IMR-90 (cell line): Measurements from ENCODE around the gene SASH1. TPM values are rescaled to one million over a fixed set of nuclear protein-coding genes. Genes with fewer than 3 reads are reported as not detected.
A peak's percentile ranks its signal among the peaks of the same experiment; 100 is the strongest.

Source experiments
- ATAC-seq: fragments of 200-7000 bp; cut with Tn5 transposase; 2 replicates; pipeline ENCODE4 v1.9.1; 2020; ENCODE audit warnings: low read depth, mild to moderate bottlenecking, moderate library complexity
- BruUV-seq: library from RNA; stranded (reverse); fragments of 400-500 nt; replicated peaks from 2 replicates; lab custom pipeline; 2021; lab: Mats Ljungman, UMichigan
- CTCF ChIA-PET: fragments of 300-600 bp; formaldehyde crosslinking; extraction: SDS; loops from one replicate; lab custom pipeline; 2021; ENCODE audit warnings: antibody characterized with exemption; lab: Yijun Ruan, JAX
- POLR2A ChIA-PET: fragments of 300-600 bp; sonication (Branson Sonifier 250); formaldehyde crosslinking; loops from one replicate; lab custom pipeline; 2022; ENCODE audit warnings: antibody characterized with exemption; ENCODE audit not compliant: unreplicated experiment; lab: Charles Lee
- DNase-seq: peaks from one replicate; pipeline ENCODE4 v3.0.0; 2013
- H2AFZ ChIP-seq: replicated peaks from 2 replicates; pipeline ENCODE3; 2013; ENCODE audit warnings: low read length, mild to moderate bottlenecking; ENCODE audit not compliant: poor library complexity
- H2AK5ac ChIP-seq: 2 replicates; pipeline ENCODE4 v1.6.1; 2013; ENCODE audit warnings: low read depth, low read length, inconsistent platforms
- H2AK9ac ChIP-seq: replicated peaks from 2 replicates; pipeline ENCODE3; 2013; ENCODE audit warnings: mild to moderate bottlenecking, low read depth, low read length, moderate library complexity; ENCODE audit not compliant: poor library complexity
- H2BK120ac ChIP-seq: 2 replicates; pipeline ENCODE4 v1.6.1; 2013; ENCODE audit warnings: low read depth, low read length, inconsistent platforms
- H2BK15ac ChIP-seq: 3 replicates; pipeline ENCODE4 v1.6.1; 2013; ENCODE audit warnings: low read depth, low read length, inconsistent platforms
- H2BK20ac ChIP-seq: 2 replicates; pipeline ENCODE4 v1.6.1; 2013; ENCODE audit warnings: low read depth, mild to moderate bottlenecking, inconsistent platforms, low read length, moderate library complexity
- H2BK5ac ChIP-seq: 2 replicates; pipeline ENCODE4 v1.6.1; 2013; ENCODE audit warnings: mild to moderate bottlenecking, low read depth, low read length, inconsistent platforms; ENCODE audit not compliant: poor library complexity, severe bottlenecking
- H3K14ac ChIP-seq: replicated peaks from 2 replicates; pipeline ENCODE4 v1.6.1; 2013; ENCODE audit warnings: low read depth, low read length, inconsistent platforms
- H3K18ac ChIP-seq: 2 replicates; pipeline ENCODE4 v1.6.1; 2013; ENCODE audit warnings: low read depth, low read length, control low read depth
- H3K23ac ChIP-seq: 2 replicates; pipeline ENCODE4 v1.6.1; 2013; ENCODE audit warnings: low read depth, low read length, inconsistent platforms
- H3K27ac ChIP-seq: 2 replicates; pipeline ENCODE4 v1.5.1; 2013; ENCODE audit warnings: mild to moderate bottlenecking, control low read depth, low read length; ENCODE audit not compliant: insufficient read depth
- H3K27me3 ChIP-seq: 2 replicates; pipeline ENCODE4 v1.6.1; 2013; ENCODE audit warnings: low read length; ENCODE audit not compliant: control insufficient read depth, insufficient read depth
- H3K36me3 ChIP-seq: 2 replicates; pipeline ENCODE4 v1.6.1; 2013; ENCODE audit warnings: low read length, mixed read lengths; ENCODE audit not compliant: control insufficient read depth, insufficient read depth
- H3K4ac ChIP-seq: 2 replicates; pipeline ENCODE4 v1.6.1; 2013; ENCODE audit warnings: low read depth, low read length, inconsistent platforms
- H3K4me1 ChIP-seq: 2 replicates; pipeline ENCODE4 v1.6.1; 2013; ENCODE audit warnings: low read length, mixed read lengths; ENCODE audit not compliant: control insufficient read depth, insufficient read depth
- H3K4me2 ChIP-seq: 2 replicates; pipeline ENCODE4 v1.6.1; 2013; ENCODE audit warnings: low read depth, mild to moderate bottlenecking, control low read depth, low read length, moderate library complexity
- H3K4me3 ChIP-seq: 2 replicates; pipeline ENCODE4 v1.5.1; 2013; ENCODE audit warnings: low read depth, mild to moderate bottlenecking, control low read depth, low read length, moderate library complexity; ENCODE audit not compliant: insufficient read depth
- H3K56ac ChIP-seq: 2 replicates; pipeline ENCODE4 v1.6.1; 2013; ENCODE audit warnings: low read length, inconsistent platforms; ENCODE audit not compliant: insufficient read depth; ENCODE audit errors: extremely low read depth
- H3K79me1 ChIP-seq, 2 experiments: 2 replicates each; pipeline ENCODE4 v1.6.1; 2013; ENCODE audit warnings: low read length in 2 of 2, inconsistent platforms in 1 of 2, low read depth in 1 of 2
- H3K9ac ChIP-seq: 2 replicates; pipeline ENCODE4 v1.6.1; 2013; ENCODE audit warnings: low read depth, low read length, control low read depth
- H3K9me1 ChIP-seq: 2 replicates; pipeline ENCODE4 v1.6.1; 2013; ENCODE audit warnings: low read length, inconsistent platforms; ENCODE audit not compliant: insufficient read depth
- H3K9me3 ChIP-seq: 2 replicates; pipeline ENCODE4 v1.6.1; 2013; ENCODE audit warnings: low read length; ENCODE audit not compliant: control insufficient read depth, insufficient read depth
- H4K20me1 ChIP-seq: 2 replicates; pipeline ENCODE4 v1.6.1; 2013; ENCODE audit warnings: low read length, inconsistent platforms; ENCODE audit not compliant: insufficient read depth
- H4K5ac ChIP-seq: 2 replicates; pipeline ENCODE4 v1.6.1; 2013; ENCODE audit warnings: mild to moderate bottlenecking, low read depth, low read length, control low read depth
- H4K8ac ChIP-seq, 2 experiments: 2 replicates each; pipeline ENCODE4 v1.6.1; 2013; ENCODE audit warnings: low read depth in 2 of 2, low read length in 2 of 2, control low read depth in 1 of 2, inconsistent platforms in 1 of 2
- H4K91ac ChIP-seq: 2 replicates; pipeline ENCODE4 v1.6.1; 2013; ENCODE audit warnings: low read depth, low read length, inconsistent platforms; ENCODE audit not compliant: insufficient read depth
- BHLHE40 ChIP-seq: fragments of 150-350 bp; IDR thresholded peaks from 2 replicates; pipeline ENCODE4 v1.6.1; 2016; ENCODE audit warnings: mild to moderate bottlenecking, low read depth, low read length
- CEBPB ChIP-seq: IDR thresholded peaks from 2 replicates; pipeline ENCODE4 v1.6.1; 2012; ENCODE audit warnings: low read depth, low read length, improper control_type of control experiment
- CHD1 ChIP-seq: IDR thresholded peaks from 2 replicates; pipeline ENCODE4 v1.6.1; 2012; ENCODE audit warnings: low read depth, low read length, improper control_type of control experiment
- ELK1 ChIP-seq: fragments of 150-350 bp; IDR thresholded peaks from 2 replicates; pipeline ENCODE4 v1.6.1; 2016; ENCODE audit warnings: low read depth, mild to moderate bottlenecking, low read length, moderate library complexity, borderline replicate concordance
- FOS ChIP-seq: fragments of 150-350 bp; IDR thresholded peaks from 2 replicates; pipeline ENCODE4 v1.6.1; 2016; ENCODE audit warnings: low read depth, low read length
- MAFK ChIP-seq: IDR thresholded peaks from 2 replicates; pipeline ENCODE4 v1.6.1; 2012; ENCODE audit warnings: low read depth, low read length, improper control_type of control experiment
- MAZ ChIP-seq: IDR thresholded peaks from 2 replicates; pipeline ENCODE4 v1.6.1; 2012; ENCODE audit warnings: low read depth, mild to moderate bottlenecking, low read length, improper control_type of control experiment, moderate library complexity, borderline replicate concordance
- MXI1 ChIP-seq: IDR thresholded peaks from 2 replicates; pipeline ENCODE4 v1.6.1; 2012; ENCODE audit warnings: low read depth, mild to moderate bottlenecking, low read length, moderate library complexity, borderline replicate concordance
- NFE2L2 ChIP-seq: fragments of 150-350 bp; IDR thresholded peaks from 2 replicates; pipeline ENCODE4 v1.6.1; 2016; ENCODE audit warnings: low read depth, mild to moderate bottlenecking, low read length
- POLR2A ChIP-seq: IDR thresholded peaks from 2 replicates; pipeline ENCODE4 v1.6.1; 2012; ENCODE audit warnings: mild to moderate bottlenecking, low read depth, low read length
- RAD21 ChIP-seq: IDR thresholded peaks from 2 replicates; pipeline ENCODE4 v1.6.1; 2012; ENCODE audit warnings: low read length, improper control_type of control experiment
- RCOR1 ChIP-seq: IDR thresholded peaks from 2 replicates; pipeline ENCODE4 v1.6.1; 2012; ENCODE audit warnings: mild to moderate bottlenecking, low read length, improper control_type of control experiment; ENCODE audit not compliant: insufficient replicate concordance
- RFX5 ChIP-seq: IDR thresholded peaks from 2 replicates; pipeline ENCODE4 v1.8.0; 2012; ENCODE audit warnings: low read depth, mild to moderate bottlenecking, low read length, moderate library complexity
- SMC3 ChIP-seq: fragments of 150-350 bp; IDR thresholded peaks from 2 replicates; pipeline ENCODE4 v1.6.1; 2016; ENCODE audit warnings: low read depth, mild to moderate bottlenecking, antibody characterized with exemption, low read length, moderate library complexity
- USF2 ChIP-seq: fragments of 150-350 bp; IDR thresholded peaks from 2 replicates; pipeline ENCODE4 v1.6.1; 2017; ENCODE audit warnings: mild to moderate bottlenecking, antibody characterized with exemption, low read length, low read depth
- WGBS, 2 experiments: methylation state at CpG; one replicate each; pipeline versions ENCODE4 v1.1.5 to v1.1.7; 2013; ENCODE audit warnings: missing lambda C conversion rate in 2 of 2; ENCODE audit not compliant: insufficient read length in 1 of 2; ENCODE audit errors: extremely low coverage in 2 of 2; 5-methylcytosine and 5-hydroxymethylcytosine counted together
- dilution Hi-C: fragments of 300-500 bp; cut with HindIII; formaldehyde crosslinking; loops from one replicate; pipeline ENCODE4 v1.14.3; 2018; ENCODE audit warnings: low sequenced_read_pairs; ENCODE audit not compliant: unreplicated experiment
- in situ Hi-C: fragments of 300-500 bp; cut with MboI; formaldehyde crosslinking; loops from 3 replicates; pipeline ENCODE4 v1.14.3; 2019; ENCODE audit warnings: low sequenced_read_pairs, inconsistent platforms, mixed read lengths
- intact Hi-C: fragments of 100-400 bp; cut with micrococcal nuclease; formaldehyde crosslinking; loops from 2 replicates; pipeline ENCODE4 v1.10.0; 2022
- polyA plus RNA-seq, 3 experiments: library from polyadenylated mRNA; depleted of rRNA; stranded (reverse); fragments of >200 nt; gene quantifications; 2 replicates each; pipeline ENCODE4 v1.2.3, GENCODE V29; 2012; ENCODE audit warnings: low replicate concordance in 1 of 3
- total RNA-seq: library from RNA; depleted of rRNA; stranded (reverse); fragments of >200 nt; gene quantifications from 2 replicates; pipeline ENCODE4 v1.2.3, GENCODE V29; 2012
- TF ChIP-seq, protein P1 (sequence below): conservative IDR thresholded peaks from 2 replicates; pipeline ENCODE4 v1.5.1; 2012; ENCODE audit warnings: mild to moderate bottlenecking, low read depth, low read length, improper control_type of control experiment

Gene SASH1
- total and polyA plus RNA-seq, 2 of the 4 experiments (the other 2 are of a cell fraction), result 11.6 to 16.5 TPM

- peak overlapping the region; percentile 93 for H2AK5ac ChIP-seq
- H3K9ac ChIP-seq, result no peak overlapping the region
- peak overlapping the region; percentile 92 for H3K4ac ChIP-seq
- H3K9me1 ChIP-seq, result peaks cover 39% of the 10 kb centered on the region
- H3K4me3 ChIP-seq, result no peak overlapping the region
- CTCF ChIA-PET, result no interaction called here
- H2BK15ac ChIP-seq, result peak overlapping the region; percentile 98; the same call in 2 of the 3 replicates
- 98% methylated on average over 7 of the region's 13 CpGs; no CpG with 5 or more reads in 1 of the 2 experiments for WGBS, 2 experiments
- H2BK20ac ChIP-seq, result peak overlapping the region; percentile 94; the same call in 1 of the 2 replicates
- peak overlapping the region; percentile 97 for H2BK120ac ChIP-seq
- POLR2A ChIA-PET, result no interaction called here
- TF ChIP-seq BHLHE40, result no peak
- no peak for TF ChIP-seq CEBPB
- TF ChIP-seq SMC3, result no peak
- TF ChIP-seq, protein P1, sequence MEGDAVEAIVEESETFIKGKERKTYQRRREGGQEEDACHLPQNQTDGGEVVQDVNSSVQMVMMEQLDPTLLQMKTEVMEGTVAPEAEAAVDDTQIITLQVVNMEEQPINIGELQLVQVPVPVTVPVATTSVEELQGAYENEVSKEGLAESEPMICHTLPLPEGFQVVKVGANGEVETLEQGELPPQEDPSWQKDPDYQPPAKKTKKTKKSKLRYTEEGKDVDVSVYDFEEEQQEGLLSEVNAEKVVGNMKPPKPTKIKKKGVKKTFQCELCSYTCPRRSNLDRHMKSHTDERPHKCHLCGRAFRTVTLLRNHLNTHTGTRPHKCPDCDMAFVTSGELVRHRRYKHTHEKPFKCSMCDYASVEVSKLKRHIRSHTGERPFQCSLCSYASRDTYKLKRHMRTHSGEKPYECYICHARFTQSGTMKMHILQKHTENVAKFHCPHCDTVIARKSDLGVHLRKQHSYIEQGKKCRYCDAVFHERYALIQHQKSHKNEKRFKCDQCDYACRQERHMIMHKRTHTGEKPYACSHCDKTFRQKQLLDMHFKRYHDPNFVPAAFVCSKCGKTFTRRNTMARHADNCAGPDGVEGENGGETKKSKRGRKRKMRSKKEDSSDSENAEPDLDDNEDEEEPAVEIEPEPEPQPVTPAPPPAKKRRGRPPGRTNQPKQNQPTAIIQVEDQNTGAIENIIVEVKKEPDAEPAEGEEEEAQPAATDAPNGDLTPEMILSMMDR, result no peak
- TF ChIP-seq MAZ, result no peak
- TF ChIP-seq RFX5, result no peak
- no peak for TF ChIP-seq CHD1
- TF ChIP-seq MAFK, result no peak
- TF ChIP-seq FOS, result no peak
- no peak for TF ChIP-seq USF2
- TF ChIP-seq MXI1, result no peak
- TF ChIP-seq NFE2L2, result no peak
- no peak for TF ChIP-seq RCOR1
- TF ChIP-seq POLR2A, result no peak
- no peak for TF ChIP-seq ELK1
- no peak for TF ChIP-seq RAD21
- peak overlapping the region; percentile 100; the same call in 1 of the 2 replicates for H3K27ac ChIP-seq
- no peak overlapping the region for H2AK9ac ChIP-seq
- dilution Hi-C loops (no loop called here), in situ Hi-C loops (no loop called here), intact Hi-C loops (no loop called here)
- H3K4me1 ChIP-seq, result peaks cover 30% of the 10 kb centered on the region
- peak overlapping the region; percentile 82; the same call in 1 of the 2 replicates for H3K23ac ChIP-seq
- peak overlapping the region; percentile 100 for H3K18ac ChIP-seq
- H3K4me2 ChIP-seq, result no peak overlapping the region
- peaks cover 36 to 60% of the 10 kb centered on the region in 2 experiments for H3K79me1 ChIP-seq
- peak overlapping the region; percentile 90 to 95; a peak in 2 of 4 replicates for H4K8ac ChIP-seq
- no peaks in the 10 kb centered on the region for H3K27me3 ChIP-seq
- no peaks in the 10 kb centered on the region for H3K9me3 ChIP-seq
- no TSS peak for BruUV-seq
- H3K14ac ChIP-seq, result peak overlapping the region; percentile 90
- H4K91ac ChIP-seq, result peak overlapping the region; percentile 92
- ATAC-seq (no peak), DNase-seq (no peak)
- H4K5ac ChIP-seq, result peak overlapping the region; percentile 99
- H3K56ac ChIP-seq, result no peak overlapping the region
- H2BK5ac ChIP-seq, result peak overlapping the region; percentile 38
- peaks cover 53% of the 10 kb centered on the region for H3K36me3 ChIP-seq
- no peaks in the 10 kb centered on the region for H4K20me1 ChIP-seq
- H2AFZ ChIP-seq, result no peak overlapping the region
These were observed 190.1 kb downstream of the SASH1 start for GRCh38 chr6:148532698-148533097.
